Effector memory CD4-positive, alpha-beta T cell (primary cell): ENCODE measurements around the gene XPNPEP2.
"Not testable (repeated sequence)": the region's sequence is repeated elsewhere in the genome, so short reads cannot be mapped to it uniquely, and the experiment has no call there.

Source experiments
- DNase-seq, 3 donors: peaks; one replicate each; pipeline ENCODE4 v3.0.0-alpha.2; 2020
- H3K27ac ChIP-seq: 2 replicates; pipeline ENCODE4 v1.7.0; 2013; ENCODE audit warnings: mild to moderate bottlenecking, low read length, moderate library complexity; ENCODE audit not compliant: insufficient read depth, poor library complexity, severe bottlenecking
- H3K27me3 ChIP-seq: replicated peaks from 2 replicates; pipeline ENCODE4 v1.7.0; 2013; ENCODE audit warnings: mild to moderate bottlenecking, low read length; ENCODE audit not compliant: insufficient read depth, control insufficient read depth, poor library complexity, severe bottlenecking
- H3K36me3 ChIP-seq: 2 replicates; pipeline ENCODE4 v1.7.0; 2013; ENCODE audit warnings: mild to moderate bottlenecking, low read length, moderate library complexity; ENCODE audit not compliant: control insufficient read depth, insufficient read depth
- H3K4me1 ChIP-seq: 2 replicates; pipeline ENCODE4 v1.7.0; 2013; ENCODE audit warnings: low read length, mild to moderate bottlenecking; ENCODE audit not compliant: control insufficient read depth, insufficient read depth, poor library complexity, severe bottlenecking
- H3K4me3 ChIP-seq: 2 replicates; pipeline ENCODE4 v1.7.0; 2013; ENCODE audit warnings: low read length, low read depth, mild to moderate bottlenecking; ENCODE audit not compliant: insufficient read depth, poor library complexity, severe bottlenecking
- H3K9me3 ChIP-seq: 2 replicates; pipeline ENCODE4 v1.7.0; 2013; ENCODE audit warnings: mild to moderate bottlenecking, low read length, moderate library complexity; ENCODE audit not compliant: control insufficient read depth

Gene XPNPEP2

DNA sequence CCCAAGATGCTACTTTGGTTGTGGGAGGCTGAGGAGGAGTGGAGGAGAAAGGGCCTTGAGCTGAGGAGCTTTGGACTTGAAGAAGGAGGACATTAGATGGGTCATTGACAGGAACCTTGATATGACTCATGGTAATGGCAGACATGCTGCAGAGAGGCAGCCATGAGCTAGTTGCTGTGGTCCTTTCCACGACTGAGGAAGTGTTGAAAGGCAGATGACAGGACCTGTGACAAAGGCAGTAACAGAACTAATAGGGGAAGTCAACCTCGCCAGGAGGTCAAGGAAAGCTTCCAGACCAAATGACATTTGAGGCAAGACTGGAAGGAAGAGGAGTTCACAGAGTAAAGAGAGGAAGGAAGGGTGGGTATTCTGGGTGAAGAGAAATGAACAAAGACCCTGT, 7.6 kb upstream of the XPNPEP2 start:
- no peaks in the 10 kb centered on the region for H3K9me3 ChIP-seq
- H3K27me3 ChIP-seq, result no peaks in the 10 kb centered on the region
- H3K27ac ChIP-seq, result no peak overlapping the region
- no peaks in the 10 kb centered on the region for H3K4me1 ChIP-seq
- no peak for DNase-seq
- H3K4me3 ChIP-seq, result no peak overlapping the region
- H3K36me3 ChIP-seq, result no peaks in the 10 kb centered on the region

- H3K4me1 ChIP-seq, result peaks cover 11% of the 10 kb centered on the region
- no peaks in the 10 kb centered on the region for H3K9me3 ChIP-seq
- no peak overlapping the region for H3K27ac ChIP-seq
- no peaks in the 10 kb centered on the region for H3K36me3 ChIP-seq
- H3K4me3 ChIP-seq, result no peak overlapping the region
- DNase-seq, result no peak
- no peaks in the 10 kb centered on the region for H3K27me3 ChIP-seq
These were observed 5.9 kb upstream of the XPNPEP2 start for GRCh38 chrX:129732857-129733256.

DNA sequence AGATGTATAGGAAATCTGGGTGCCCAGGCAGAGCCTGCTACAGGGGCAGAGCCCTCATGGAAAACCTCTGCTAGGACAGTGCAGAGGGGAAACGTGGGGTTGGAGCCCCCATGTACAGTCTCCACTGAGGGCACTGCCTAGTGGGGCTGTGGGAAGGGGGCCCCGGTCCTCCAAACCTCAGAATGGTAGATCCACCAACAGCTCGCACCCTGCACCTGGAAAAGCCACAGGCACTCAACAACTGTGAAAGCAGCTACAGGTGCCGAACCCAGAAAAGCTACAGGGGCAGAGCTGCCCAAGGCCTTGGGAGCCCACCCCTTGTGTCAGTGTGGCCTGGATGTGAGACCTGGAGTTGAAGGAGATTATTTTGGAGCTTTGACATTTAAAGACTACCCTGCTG, 5.4 kb upstream of the XPNPEP2 start:
- no peaks in the 10 kb centered on the region for H3K27me3 ChIP-seq
- DNase-seq, result no peak
- no peaks in the 10 kb centered on the region for H3K36me3 ChIP-seq
- H3K27ac ChIP-seq, result no peak overlapping the region
- H3K9me3 ChIP-seq, result no peaks in the 10 kb centered on the region
- peaks cover 11% of the 10 kb centered on the region for H3K4me1 ChIP-seq
- H3K4me3 ChIP-seq, result no peak overlapping the region

- Histone ChIP-seq H3K4me3 (no peak overlapping the region), H3K36me3 (no peaks in the 10 kb centered on the region), H3K27me3 (no peaks in the 10 kb centered on the region), H3K27ac (no peak overlapping the region), H3K4me1 (peaks cover 11% of the 10 kb centered on the region), H3K9me3 (no peaks in the 10 kb centered on the region)
- DNase-seq, result no peak
These were observed 2.3 kb upstream of the XPNPEP2 start for GRCh38 chrX:129736491-129736890.

DNA sequence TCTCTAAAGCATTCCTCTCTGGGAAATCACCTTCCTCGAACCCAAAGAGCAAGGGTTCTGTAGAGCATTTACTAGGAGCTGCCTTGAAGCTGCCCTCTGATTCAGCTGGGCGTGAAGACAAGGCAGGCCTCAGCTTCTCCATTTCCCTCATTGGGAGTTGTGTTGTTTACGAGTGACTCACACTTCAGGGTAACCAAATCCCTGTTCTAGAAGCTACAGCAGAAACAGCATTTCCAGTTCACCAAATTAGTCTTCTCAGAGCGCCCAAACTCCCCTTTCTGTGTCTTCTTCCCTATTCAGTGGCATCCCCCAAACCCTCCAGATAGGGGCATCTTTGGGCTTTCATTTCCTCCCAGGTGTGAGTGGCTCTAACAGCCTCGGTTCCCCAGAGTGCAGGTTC, 863 bp upstream of the XPNPEP2 start:
- Histone ChIP-seq H3K4me1 (peaks cover 11% of the 10 kb centered on the region), H3K4me3 (no peak overlapping the region), H3K27me3 (no peaks in the 10 kb centered on the region), H3K9me3 (no peaks in the 10 kb centered on the region), H3K27ac (no peak overlapping the region), H3K36me3 (no peaks in the 10 kb centered on the region)
- DNase-seq, result no peak

DNA sequence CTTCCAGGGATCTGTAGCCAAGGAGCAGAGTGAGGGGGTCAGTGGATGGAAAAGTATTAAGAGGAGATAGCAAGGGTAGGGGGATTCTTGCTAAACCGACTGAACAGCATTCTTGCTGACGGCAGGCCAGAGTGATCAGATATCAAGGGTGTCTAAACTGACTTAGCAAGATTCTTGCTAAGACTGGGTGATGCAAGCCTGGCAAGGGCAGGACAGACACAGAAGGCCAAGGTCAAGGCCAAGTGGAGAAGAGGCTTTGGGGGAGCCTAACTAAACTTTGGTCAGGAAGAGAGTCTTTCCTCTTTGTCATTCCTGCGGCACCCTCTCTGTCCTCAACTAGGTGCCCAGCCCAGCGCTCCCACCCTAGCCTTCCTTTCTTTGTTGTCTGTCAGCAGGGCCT, 799 bp downstream of the XPNPEP2 start:
- Histone ChIP-seq H3K4me1 (peaks cover 18% of the 10 kb centered on the region), H3K9me3 (no peaks in the 10 kb centered on the region), H3K36me3 (no peaks in the 10 kb centered on the region), H3K27ac (no peak overlapping the region), H3K4me3 (no peak overlapping the region), H3K27me3 (no peaks in the 10 kb centered on the region)
- DNase-seq, result no peak

DNA sequence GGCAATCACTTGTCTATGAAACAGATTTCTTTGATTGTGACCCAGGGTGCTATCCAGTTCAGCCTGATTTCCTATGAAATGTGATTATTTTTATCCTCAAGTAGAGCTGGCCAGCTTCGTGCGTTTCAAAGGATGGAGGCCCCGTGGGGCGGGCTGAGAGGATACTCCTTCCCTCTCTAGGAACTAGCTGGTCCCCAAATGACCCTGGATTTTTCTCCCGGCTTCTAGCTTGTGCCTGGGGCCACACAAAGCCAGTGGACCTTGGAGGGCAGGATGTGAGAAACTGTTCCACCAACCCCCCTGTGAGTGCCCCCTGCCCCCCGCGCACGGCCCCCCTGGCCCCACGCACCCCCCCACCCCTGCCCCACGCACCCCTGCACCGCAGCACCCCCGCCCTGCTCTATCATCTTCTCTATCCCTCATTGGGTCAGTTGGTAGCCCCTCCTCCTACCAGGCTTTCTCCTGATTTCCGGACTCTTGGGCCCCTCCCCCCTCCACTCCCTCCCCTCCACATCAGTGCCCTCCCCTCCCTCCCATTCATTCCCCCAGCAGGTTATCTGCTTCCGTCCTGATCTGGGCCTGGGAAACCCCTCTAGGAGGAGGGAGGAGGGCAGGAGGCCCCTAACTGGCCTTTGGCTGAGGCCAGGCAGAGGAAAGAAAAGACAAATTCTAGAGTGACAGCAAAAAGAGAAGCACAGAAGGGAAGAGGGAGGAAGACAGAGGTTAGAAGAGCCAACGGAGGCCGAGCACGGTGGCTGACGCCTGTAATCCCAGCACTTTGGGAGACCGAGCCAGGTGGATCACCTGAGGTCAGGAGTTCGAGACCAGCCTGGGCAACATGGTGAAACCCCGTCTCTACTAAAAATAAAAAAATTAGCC, 3.3 kb downstream of the XPNPEP2 start:
- H3K27me3 ChIP-seq, result no peaks in the 10 kb centered on the region
- H3K27ac ChIP-seq, result no peak overlapping the region
- no peaks in the 10 kb centered on the region for H3K9me3 ChIP-seq
- no peak overlapping the region for H3K4me3 ChIP-seq
- DNase-seq, result no peak
- H3K36me3 ChIP-seq, result no peaks in the 10 kb centered on the region
- H3K4me1 ChIP-seq, result peaks cover 22% of the 10 kb centered on the region

DNA sequence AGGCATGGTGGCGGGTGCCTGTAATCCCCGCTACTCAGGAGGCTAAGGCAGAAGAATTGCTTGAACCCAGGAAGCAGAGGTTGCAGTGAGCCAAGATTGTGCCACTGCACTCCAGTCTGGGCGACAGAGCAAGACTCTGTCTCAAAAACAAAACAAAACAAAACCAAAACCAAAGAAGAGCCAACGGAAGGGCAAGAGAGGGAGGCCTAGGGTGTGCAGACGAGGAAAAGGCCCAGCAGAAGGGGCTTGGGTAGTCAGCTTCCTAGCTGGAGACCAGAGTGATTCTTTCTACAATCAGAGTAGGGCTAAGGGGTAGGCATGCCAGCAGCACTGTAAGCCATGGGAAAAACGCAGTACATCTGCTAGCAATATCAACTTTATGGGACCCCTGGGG, 4.0 kb downstream of the XPNPEP2 start:
- H3K4me1 ChIP-seq, result peaks cover 16% of the 10 kb centered on the region
- H3K27ac ChIP-seq, H3K4me3 ChIP-seq: not testable (repeated sequence)

GRCh38 chrX:129743821-129744220, 5.0 kb downstream of the XPNPEP2 start:
- no peak overlapping the region for H3K27ac ChIP-seq
- H3K36me3 ChIP-seq, result no peaks in the 10 kb centered on the region
- no peak overlapping the region for H3K4me3 ChIP-seq
- H3K4me1 ChIP-seq, result peaks cover 15% of the 10 kb centered on the region
- no peaks in the 10 kb centered on the region for H3K27me3 ChIP-seq
- DNase-seq, result no peak
- no peaks in the 10 kb centered on the region for H3K9me3 ChIP-seq

More for the DNA sequence above, 4.0 kb downstream of the XPNPEP2 start:
- not testable (repeated sequence) for DNase-seq, H3K36me3 ChIP-seq, H3K27me3 ChIP-seq, H3K9me3 ChIP-seq

- Histone ChIP-seq H3K27ac (no peak overlapping the region), H3K27me3 (no peaks in the 10 kb centered on the region), H3K36me3 (no peaks in the 10 kb centered on the region), H3K9me3 (no peaks in the 10 kb centered on the region), H3K4me3 (no peak overlapping the region), H3K4me1 (peaks cover 15% of the 10 kb centered on the region)
- no peak for DNase-seq
These were observed 6.1 kb downstream of the XPNPEP2 start for GRCh38 chrX:129744861-129745321.
